Fibroblast of lung (primary cell): ENCODE measurements around the gene OGFOD3.

Source experiments
- EZH2 ChIP-seq: IDR thresholded peaks from 2 replicates; pipeline ENCODE4 v1.5.1; 2012; ENCODE audit warnings: low read length, control low read depth, mild to moderate bottlenecking; ENCODE audit errors: missing control alignments
- TF ChIP-seq, protein P1 (sequence below), 2 donors: IDR thresholded peaks in 1 of 2; conservative IDR thresholded peaks in 1 of 2; 1 replicate in 1 of 2; 2 replicates in 1 of 2; pipeline ENCODE4 v1.5.1; 2011 to 2012; ENCODE audit warnings: low read length in 2 of 2, control low read depth in 1 of 2, inconsistent platforms in 1 of 2, low read depth in 1 of 2, mild to moderate bottlenecking in 1 of 2

DNA sequence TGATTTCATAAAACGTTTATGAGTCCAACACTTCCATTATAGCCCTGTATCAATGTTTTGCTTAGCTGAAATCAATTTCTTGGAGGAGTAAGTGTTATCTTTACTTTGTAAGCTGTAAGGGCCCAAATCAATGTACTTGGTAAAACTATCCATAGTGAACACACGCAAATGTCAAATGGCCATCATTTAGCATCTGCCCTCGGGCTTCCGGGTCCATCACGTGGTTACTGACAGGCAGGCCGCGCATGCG lies 39.5 kb upstream of the OGFOD3 start:
- TF ChIP-seq, protein P1, sequence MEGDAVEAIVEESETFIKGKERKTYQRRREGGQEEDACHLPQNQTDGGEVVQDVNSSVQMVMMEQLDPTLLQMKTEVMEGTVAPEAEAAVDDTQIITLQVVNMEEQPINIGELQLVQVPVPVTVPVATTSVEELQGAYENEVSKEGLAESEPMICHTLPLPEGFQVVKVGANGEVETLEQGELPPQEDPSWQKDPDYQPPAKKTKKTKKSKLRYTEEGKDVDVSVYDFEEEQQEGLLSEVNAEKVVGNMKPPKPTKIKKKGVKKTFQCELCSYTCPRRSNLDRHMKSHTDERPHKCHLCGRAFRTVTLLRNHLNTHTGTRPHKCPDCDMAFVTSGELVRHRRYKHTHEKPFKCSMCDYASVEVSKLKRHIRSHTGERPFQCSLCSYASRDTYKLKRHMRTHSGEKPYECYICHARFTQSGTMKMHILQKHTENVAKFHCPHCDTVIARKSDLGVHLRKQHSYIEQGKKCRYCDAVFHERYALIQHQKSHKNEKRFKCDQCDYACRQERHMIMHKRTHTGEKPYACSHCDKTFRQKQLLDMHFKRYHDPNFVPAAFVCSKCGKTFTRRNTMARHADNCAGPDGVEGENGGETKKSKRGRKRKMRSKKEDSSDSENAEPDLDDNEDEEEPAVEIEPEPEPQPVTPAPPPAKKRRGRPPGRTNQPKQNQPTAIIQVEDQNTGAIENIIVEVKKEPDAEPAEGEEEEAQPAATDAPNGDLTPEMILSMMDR (conservative IDR thresholded peaks at IDR 0.05 in 1 of 2, IDR thresholded peaks at IDR 0.05 in 1 of 2; ENCODE audit: low read depth in 1 of 2, low read length in 2 of 2) = no peak
- TF ChIP-seq EZH2 = no peak
